GM12878 (cell line): Measurements from ENCODE around the gene CCDC134. TPM values are rescaled to one million over a fixed set of nuclear protein-coding genes. Genes with fewer than 3 reads are reported as not detected.

Experiments used
- ATAC-seq: fragments of 200-7000 bp; cut with Tn5 transposase; 3 replicates; pipeline ENCODE4 v1.9.1; 2020; ENCODE audit warnings: mild to moderate bottlenecking, moderate library complexity
- BruUV-seq: library from RNA; stranded (reverse); fragments of 400-500 nt; replicated peaks from 2 replicates; lab custom pipeline; 2021; lab: Mats Ljungman, UMichigan
- CTCF ChIA-PET: fragments of 300-600 bp; sonication (Branson Sonifier 250); formaldehyde crosslinking; extraction: SDS; loops from one replicate; lab custom pipeline; 2021; ENCODE audit warnings: inconsistent platforms; lab: Yijun Ruan, JAX
- POLR2A ChIA-PET: fragments of 350-600 bp; formaldehyde crosslinking; extraction: SDS; loops from one replicate; lab custom pipeline; 2021; ENCODE audit warnings: inconsistent platforms; lab: Charles Lee
- RAD21 ChIA-PET: fragments of 300-600 bp; sonication (Branson Sonifier 250); formaldehyde crosslinking; loops from one replicate; lab custom pipeline; 2023; ENCODE audit warnings: antibody characterized with exemption; ENCODE audit not compliant: unreplicated experiment; lab: Charles Lee
- SMC1A ChIA-PET: fragments of 300-600 bp; sonication (Branson Sonifier 250); formaldehyde crosslinking; loops from one replicate; lab custom pipeline; 2023; ENCODE audit not compliant: unreplicated experiment, uncharacterized antibody; lab: Charles Lee
- DNase-seq: peaks from one replicate; pipeline ENCODE4 v3.0.0-alpha.2; 2011; ENCODE audit warnings: low read depth, low spot score
- FAIRE-seq: peaks from 3 replicates; lab custom pipeline; 2011; peaks lifted over from hg19 to GRCh38; lab: Jason Lieb, UNC
- H2AFZ ChIP-seq: 2 replicates; pipeline ENCODE4 v1.6.0; 2011; ENCODE audit warnings: low read depth, low read length, control low read depth; ENCODE audit not compliant: control insufficient read depth
- H3K27ac ChIP-seq: 2 replicates; pipeline ENCODE4 v1.5.1; 2011; ENCODE audit warnings: control low read depth; ENCODE audit not compliant: control insufficient read depth, insufficient read depth
- H3K27me3 ChIP-seq, 2 experiments: replicated peaks in 1 of 2; 2 replicates each; pipeline versions ENCODE4 v1.6.0 to v1.6.1; 2011; ENCODE audit warnings: low read length in 1 of 2; ENCODE audit not compliant: control insufficient read depth in 2 of 2, insufficient read depth in 2 of 2
- H3K36me3 ChIP-seq, 2 experiments: 2 replicates each; pipeline ENCODE4 v1.5.1; 2011; ENCODE audit warnings: low read length in 1 of 2; ENCODE audit not compliant: control insufficient read depth in 2 of 2, insufficient read depth in 2 of 2
- H3K4me1 ChIP-seq: 2 replicates; pipeline ENCODE4 v1.6.1; 2011; ENCODE audit warnings: mild to moderate bottlenecking, low read length, moderate library complexity, mixed read lengths; ENCODE audit not compliant: control insufficient read depth, insufficient read depth
- H3K4me2 ChIP-seq: 2 replicates; pipeline ENCODE4 v1.6.0; 2011; ENCODE audit warnings: control low read depth; ENCODE audit not compliant: control insufficient read depth, insufficient read depth
- H3K4me3 ChIP-seq: fragments of 200-600 bp; sonication (generic); 2 replicates; pipeline ENCODE4 v1.5.1; 2016
- H3K79me2 ChIP-seq: 2 replicates; pipeline ENCODE4 v1.6.0; 2011; ENCODE audit warnings: low read length; ENCODE audit not compliant: control insufficient read depth, insufficient read depth
- H3K9ac ChIP-seq: 2 replicates; pipeline ENCODE4 v1.8.0; 2011; ENCODE audit warnings: low read length, control low read depth, mixed read lengths; ENCODE audit not compliant: control insufficient read depth, insufficient read depth
- H3K9me3 ChIP-seq: replicated peaks from 3 replicates; pipeline ENCODE4 v1.5.1; 2011; ENCODE audit warnings: mild to moderate bottlenecking, low read length; ENCODE audit not compliant: control insufficient read depth, insufficient read depth
- H4K20me1 ChIP-seq: 2 replicates; pipeline ENCODE4 v1.6.0; 2011; ENCODE audit not compliant: control insufficient read depth, insufficient read depth
- FOS ChIP-seq: IDR thresholded peaks from 3 replicates; pipeline ENCODE4 v1.6.1; 2011; ENCODE audit warnings: borderline replicate concordance; ENCODE audit not compliant: insufficient read length; ENCODE audit errors: extremely low read depth
- KAT2A ChIP-seq: conservative IDR thresholded peaks from 2 replicates; pipeline ENCODE4 v1.6.1; 2011; ENCODE audit warnings: low read depth, low read length; ENCODE audit not compliant: control insufficient read depth
- MYC ChIP-seq: IDR thresholded peaks from 2 replicates; pipeline ENCODE4 v1.6.1; 2011; ENCODE audit warnings: mild to moderate bottlenecking, low read length, moderate library complexity, inconsistent platforms; ENCODE audit not compliant: insufficient read depth, insufficient replicate concordance, insufficient read length, severe bottlenecking
- NBN ChIP-seq: fragments of 450-650 bp; IDR thresholded peaks from 2 replicates; pipeline ENCODE4 v1.6.1; 2016
- POLR2AphosphoS5 ChIP-seq: IDR thresholded peaks from 2 replicates; pipeline ENCODE4 v1.6.1; 2011; ENCODE audit warnings: mild to moderate bottlenecking, low read length, inconsistent platforms
- RCOR1 ChIP-seq: conservative IDR thresholded peaks from 2 replicates; pipeline ENCODE4 v1.6.1; 2012; ENCODE audit warnings: low read depth, low read length, improper control_type of control experiment
- RUNX3 ChIP-seq: IDR thresholded peaks from 2 replicates; pipeline ENCODE4 v1.6.1; 2012; ENCODE audit warnings: low read length, inconsistent platforms
- SPI1 ChIP-seq: IDR thresholded peaks from 2 replicates; pipeline ENCODE4 v1.6.1; 2011; ENCODE audit warnings: low read depth, mild to moderate bottlenecking, low read length, moderate library complexity, borderline replicate concordance; ENCODE audit not compliant: insufficient read depth
- WGBS: methylation state at CpG from one replicate; pipeline ENCODE4 v1.1.6; 2016; ENCODE audit warnings: low lambda C conversion rate; ENCODE audit not compliant: insufficient replicate concordance, insufficient coverage; ENCODE audit errors: missing lambda C conversion rate; 5-methylcytosine and 5-hydroxymethylcytosine counted together
- in situ Hi-C: fragments of 300-500 bp; cut with MboI; formaldehyde crosslinking; loops from 9 replicates; pipeline ENCODE4 v1.14.3; 2018; ENCODE audit warnings: mixed read lengths
- intact Hi-C: fragments of 100-400 bp; cut with micrococcal nuclease; formaldehyde crosslinking; loops from one replicate; pipeline ENCODE4 v1.14.2; 2022; ENCODE audit not compliant: unreplicated experiment
- polyA plus RNA-seq, 11 experiments: library from polyadenylated mRNA; depleted of rRNA in 4 of 11; unstranded in 6 of 11; stranded (reverse) in 5 of 11; fragments of >200 nt; fragmentation: Nextera tagmentation in 4 of 11; fragmentation: Illumina TruSeq in 1 of 11; extraction: Ambion mirVana in 4 of 11; extraction: Trizol in 1 of 11; gene quantifications; 1 replicate in 1 of 11; 2 replicates in 10 of 11; pipeline versions ENCODE4 v1.2.1 to v1.2.3, GENCODE V29; 2011 to 2016; ENCODE audit warnings: inconsistent platforms in 2 of 11, missing spikeins in 2 of 11, low read depth in 1 of 11
- total RNA-seq, 4 experiments: library from RNA; depleted of rRNA in 3 of 4; stranded (reverse); fragments of >200 nt in 3 of 4; fragmentation: Illumina TruSeq in 1 of 4; extraction: Trizol in 1 of 4; gene quantifications; 2 replicates each; pipeline versions ENCODE4 v1.2.1 to v1.2.3, GENCODE V29; 2013 to 2021
- TF ChIP-seq, protein P1 (sequence below): fragments of 450-650 bp; IDR thresholded peaks from 2 replicates; pipeline ENCODE4 v1.6.1; 2017; ENCODE audit warnings: antibody characterized with exemption, mild to moderate bottlenecking, moderate library complexity
- TF ChIP-seq, protein P2 (sequence below): fragments of 450-650 bp; IDR thresholded peaks from 2 replicates; pipeline ENCODE4 v1.6.1; 2016; ENCODE audit warnings: mild to moderate bottlenecking

Gene CCDC134
- total and polyA plus RNA-seq, 10 of the 15 experiments (the other 5 are each of a cell fraction or from before 2014, with no cell fraction given): 0.35 to 19.3 (median 11.8) TPM

DNA sequence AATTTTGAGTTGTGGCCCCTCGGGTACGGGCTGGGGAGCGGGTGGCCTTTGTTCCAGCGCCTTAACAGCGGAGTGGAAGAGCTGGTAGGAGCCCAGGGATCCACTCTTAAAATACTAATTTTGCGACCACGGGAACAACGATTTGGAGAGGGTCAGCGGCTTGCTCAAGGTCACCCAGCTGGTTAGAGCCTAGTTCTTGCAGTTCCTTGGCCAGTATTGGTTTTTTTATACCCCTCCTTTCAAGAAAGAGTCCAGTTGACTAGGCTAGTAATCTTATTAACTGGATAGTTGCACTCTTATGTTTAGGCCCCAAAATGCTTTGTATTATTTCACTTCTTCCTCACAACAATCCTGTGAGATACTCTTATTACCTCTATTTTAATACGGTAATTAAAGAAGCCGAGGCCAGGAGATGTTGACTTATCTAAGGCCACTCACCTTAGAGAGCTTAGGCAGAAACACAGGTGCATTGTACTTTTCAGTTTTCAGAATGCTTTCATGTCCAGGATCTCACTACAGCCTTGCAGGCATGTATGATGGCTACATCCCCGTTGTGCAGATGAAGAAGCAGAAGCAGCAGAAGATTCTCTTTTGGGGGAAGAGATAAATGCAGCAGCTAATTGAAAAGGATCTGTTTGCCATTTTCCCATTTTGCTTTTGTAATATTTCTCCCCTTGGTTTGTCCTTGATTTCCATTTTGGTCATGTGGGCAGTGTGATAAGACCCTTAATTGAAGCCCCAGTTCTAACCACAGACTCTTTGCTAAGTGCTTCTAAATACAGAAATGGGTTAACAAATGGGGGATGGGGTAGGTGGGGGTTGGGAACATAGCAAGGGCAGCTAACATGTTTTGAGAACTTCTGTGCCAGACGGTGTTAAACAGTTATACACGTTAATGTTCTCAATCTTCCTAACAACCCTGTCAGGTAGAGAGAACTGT, 33.8 kb downstream of the CCDC134 start:
- TSS peak; percentile 63 for BruUV-seq
- ChIA-PET SMC1A (interaction anchor here (0.7 to 6.2 kb wide), 13 partner anchors 11 to 118 kb away, joined by 3 to 62 read pairs (median 7); partner anchors contain the start of genes CCDC134 and SMIM45), CTCF (interaction anchor here (1.0 to 5.2 kb wide), 9 partner anchors 8 to 137 kb away, joined by 3 to 51 read pairs (median 6); no protein-coding TSS in a partner anchor), POLR2A (interaction anchor here (1.0 to 7.8 kb wide), 15 partner anchors 11 to 256 kb away, joined by 3 to 72 read pairs (median 7); partner anchors contain the start of genes CCDC134, CENPM, NDUFA6 and TNFRSF13C), RAD21 (interaction anchor here (1.0 to 11.0 kb wide), 13 partner anchors 9 to 137 kb away, joined by 3 to 84 read pairs (median 7); partner anchors contain the start of genes CENPM and TNFRSF13C)
- H3K27ac ChIP-seq: peak overlapping the region; percentile 95
- 2% methylated on average over 14 of the region's 14 CpGs for WGBS
- H2AFZ ChIP-seq: no peak overlapping the region
- TF ChIP-seq, protein P1, sequence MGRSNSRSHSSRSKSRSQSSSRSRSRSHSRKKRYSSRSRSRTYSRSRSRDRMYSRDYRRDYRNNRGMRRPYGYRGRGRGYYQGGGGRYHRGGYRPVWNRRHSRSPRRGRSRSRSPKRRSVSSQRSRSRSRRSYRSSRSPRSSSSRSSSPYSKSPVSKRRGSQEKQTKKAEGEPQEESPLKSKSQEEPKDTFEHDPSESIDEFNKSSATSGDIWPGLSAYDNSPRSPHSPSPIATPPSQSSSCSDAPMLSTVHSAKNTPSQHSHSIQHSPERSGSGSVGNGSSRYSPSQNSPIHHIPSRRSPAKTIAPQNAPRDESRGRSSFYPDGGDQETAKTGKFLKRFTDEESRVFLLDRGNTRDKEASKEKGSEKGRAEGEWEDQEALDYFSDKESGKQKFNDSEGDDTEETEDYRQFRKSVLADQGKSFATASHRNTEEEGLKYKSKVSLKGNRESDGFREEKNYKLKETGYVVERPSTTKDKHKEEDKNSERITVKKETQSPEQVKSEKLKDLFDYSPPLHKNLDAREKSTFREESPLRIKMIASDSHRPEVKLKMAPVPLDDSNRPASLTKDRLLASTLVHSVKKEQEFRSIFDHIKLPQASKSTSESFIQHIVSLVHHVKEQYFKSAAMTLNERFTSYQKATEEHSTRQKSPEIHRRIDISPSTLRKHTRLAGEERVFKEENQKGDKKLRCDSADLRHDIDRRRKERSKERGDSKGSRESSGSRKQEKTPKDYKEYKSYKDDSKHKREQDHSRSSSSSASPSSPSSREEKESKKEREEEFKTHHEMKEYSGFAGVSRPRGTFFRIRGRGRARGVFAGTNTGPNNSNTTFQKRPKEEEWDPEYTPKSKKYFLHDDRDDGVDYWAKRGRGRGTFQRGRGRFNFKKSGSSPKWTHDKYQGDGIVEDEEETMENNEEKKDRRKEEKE: no peak
- TF ChIP-seq, protein P2, sequence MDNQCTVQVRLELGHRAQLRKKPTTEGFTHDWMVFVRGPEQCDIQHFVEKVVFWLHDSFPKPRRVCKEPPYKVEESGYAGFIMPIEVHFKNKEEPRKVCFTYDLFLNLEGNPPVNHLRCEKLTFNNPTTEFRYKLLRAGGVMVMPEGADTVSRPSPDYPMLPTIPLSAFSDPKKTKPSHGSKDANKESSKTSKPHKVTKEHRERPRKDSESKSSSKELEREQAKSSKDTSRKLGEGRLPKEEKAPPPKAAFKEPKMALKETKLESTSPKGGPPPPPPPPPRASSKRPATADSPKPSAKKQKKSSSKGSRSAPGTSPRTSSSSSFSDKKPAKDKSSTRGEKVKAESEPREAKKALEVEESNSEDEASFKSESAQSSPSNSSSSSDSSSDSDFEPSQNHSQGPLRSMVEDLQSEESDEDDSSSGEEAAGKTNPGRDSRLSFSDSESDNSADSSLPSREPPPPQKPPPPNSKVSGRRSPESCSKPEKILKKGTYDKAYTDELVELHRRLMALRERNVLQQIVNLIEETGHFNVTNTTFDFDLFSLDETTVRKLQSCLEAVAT: 0 out of 2 replicates have a peak, but pooled peaks have one; percentile 22
- no peak for TF ChIP-seq KAT2A
- TF ChIP-seq RCOR1: no peak
- TF ChIP-seq FOS: no peak
- TF ChIP-seq NBN: 0 out of 2 replicates have a peak, but pooled peaks have one; percentile 10
- no peak for TF ChIP-seq MYC
- no peak for TF ChIP-seq POLR2AphosphoS5
- no peak for TF ChIP-seq SPI1
- TF ChIP-seq RUNX3: peak; percentile 51
- intact Hi-C loops (loop anchor here (5.0 kb wide), 1 partner anchor 88 kb away; no protein-coding TSS in a partner anchor), in situ Hi-C loops (loop anchor here (5.0 kb wide), 1 partner anchor 113 kb away; the partner anchor contains the start of gene CENPM)
- no peaks in the 10 kb centered on the region; the same call in 2 of the 3 replicates for H3K9me3 ChIP-seq
- H3K79me2 ChIP-seq: peaks cover 73% of the 10 kb centered on the region
- peak overlapping the region; percentile 92 for H3K4me3 ChIP-seq
- peaks cover 2 to 15% of the 10 kb centered on the region in 2 experiments; a peak in 3 of 4 replicates for H3K36me3 ChIP-seq
- peaks cover 17% of the 10 kb centered on the region for H3K4me1 ChIP-seq
- peak overlapping the region; percentile 88 for H3K9ac ChIP-seq
- no peaks in the 10 kb centered on the region for H3K27me3 ChIP-seq
- ATAC-seq: no peak
- peak overlapping the region; percentile 73 for H3K4me2 ChIP-seq
- no peak for FAIRE-seq
- DNase-seq: no peak
- no peaks in the 10 kb centered on the region; the same call in 1 of the 2 replicates for H4K20me1 ChIP-seq
